Stimulated activated CD8-positive, alpha-beta memory T cell treated with anti-CD3 and anti-CD28 coated beads, Interleukin-12 subunit alpha, Interleukin-12 subunit beta, amount 100 ng/mL, for 24 hours (primary cell): Measurements from ENCODE around the gene MYO1D.
"Not testable (repeated sequence)": the region's sequence is repeated elsewhere in the genome, so short reads cannot be mapped to it uniquely, and the experiment has no call there.

ENCODE experiments used
- DNase-seq: peaks from one replicate; pipeline ENCODE4 v3.0.0-alpha.2; 2020; ENCODE audit errors: extremely low read depth

MYO1D gene

GRCh38 chr17:32774695-32775084 lies 102.2 kb downstream of the MYO1D start:
- DNase-seq, result no peak

DNA sequence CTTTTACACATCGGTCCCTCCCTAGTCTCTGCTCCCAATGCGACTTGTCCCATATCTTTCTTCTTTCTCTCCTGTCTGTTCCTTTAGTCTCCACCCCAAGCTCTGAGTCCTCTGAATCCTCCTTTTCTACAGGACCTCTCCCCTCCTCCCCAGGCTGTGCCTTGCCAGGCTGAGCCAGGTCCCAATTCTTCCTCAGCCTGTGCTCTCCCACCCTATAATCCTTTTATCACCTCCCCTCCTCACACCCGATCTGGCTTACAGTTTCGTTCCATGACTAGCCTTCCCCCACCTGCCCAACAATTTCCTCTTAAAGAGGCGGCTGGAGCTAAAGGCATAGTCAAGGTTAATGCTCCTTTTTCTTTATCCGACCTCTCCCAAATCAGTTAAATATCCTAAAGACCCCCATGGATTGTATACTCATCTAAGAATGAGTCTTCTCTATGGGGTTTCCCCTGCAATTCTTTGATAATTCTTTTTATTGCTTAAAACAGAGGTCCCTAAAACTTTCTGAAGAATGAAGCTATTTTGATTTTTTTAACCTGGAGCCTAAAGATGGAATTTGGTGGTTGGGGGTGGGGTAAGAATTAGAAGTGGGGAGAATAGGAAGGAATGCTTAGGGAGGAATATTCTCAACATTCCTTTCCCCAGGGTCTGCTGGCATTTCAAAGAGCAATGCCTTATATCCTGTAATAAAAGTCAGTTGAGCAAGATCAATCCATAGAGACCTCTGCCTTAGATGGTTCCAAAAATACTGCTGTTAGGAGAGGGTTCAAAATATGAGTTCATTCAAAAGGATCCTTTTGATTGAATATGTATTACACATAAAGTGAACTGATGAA lies 102.8 kb downstream of the MYO1D start:
- no peak for DNase-seq

DNA sequence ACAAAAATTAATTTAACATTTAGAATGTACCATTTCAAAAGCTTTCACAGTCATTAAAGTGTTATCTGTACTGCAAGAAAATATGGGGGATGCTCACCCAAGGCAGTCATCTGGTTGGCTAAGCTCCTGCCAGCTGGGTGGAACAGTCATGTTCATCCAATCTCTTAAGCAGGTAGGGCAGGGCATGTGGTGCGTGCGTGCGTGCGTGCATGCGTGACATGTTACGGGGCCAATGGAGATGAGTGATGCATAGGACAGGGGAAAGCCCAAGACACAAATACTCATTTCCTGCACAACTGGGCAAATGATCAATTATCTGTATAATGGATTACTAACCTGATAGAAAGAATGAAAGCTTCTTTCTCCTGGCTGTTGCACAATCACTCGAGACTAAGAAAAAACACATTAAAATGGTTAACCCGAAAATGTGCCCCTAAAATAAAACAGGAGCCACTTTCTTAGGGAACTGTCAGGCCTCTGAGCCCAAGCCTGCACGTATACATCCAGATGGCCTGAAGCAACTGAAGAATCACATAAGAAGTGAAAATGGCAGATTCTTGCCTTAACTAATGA lies 104.4 kb downstream of the MYO1D start:
- DNase-seq, result no peak

- DNase-seq, result no peak
These were observed 105.5 kb downstream of the MYO1D start for GRCh38 chr17:32771396-32771795.

GRCh38 chr17:32769846-32770245 lies 107.1 kb downstream of the MYO1D start:
- DNase-seq, result no peak

DNA sequence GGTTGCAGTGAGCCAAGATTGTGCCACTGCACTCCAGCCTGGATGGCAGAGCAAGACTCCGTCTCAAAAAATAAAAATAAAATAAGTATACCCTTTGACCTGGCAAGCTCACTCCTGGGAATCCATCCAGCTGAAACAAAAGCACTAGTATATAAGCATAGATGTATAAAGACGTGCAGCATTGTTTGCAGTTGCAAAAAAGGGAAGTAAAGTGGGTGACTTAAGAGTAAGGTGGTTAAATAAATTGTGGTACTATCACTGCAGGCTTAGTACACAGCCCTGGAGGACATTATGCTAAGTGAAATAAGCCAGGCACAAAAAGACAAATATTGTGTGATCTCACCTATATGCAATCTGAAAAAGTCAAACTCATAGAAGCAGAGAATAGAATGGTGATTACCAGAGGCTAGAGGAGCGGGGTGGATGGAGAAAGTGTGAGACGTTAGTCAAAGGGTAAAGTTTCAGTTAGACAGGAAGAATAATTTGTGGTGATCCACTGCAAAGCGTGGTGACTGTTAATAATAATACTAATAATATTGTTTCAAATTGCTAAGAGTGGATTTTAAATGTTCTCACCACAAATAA lies 113.0 kb downstream of the MYO1D start:
- no peak for DNase-seq

- no peak for DNase-seq
These were observed 117.4 kb downstream of the MYO1D start for GRCh38 chr17:32759476-32759875.

- DNase-seq, result no peak
These were observed 119.0 kb downstream of the MYO1D start for GRCh38 chr17:32757963-32758362.

DNA sequence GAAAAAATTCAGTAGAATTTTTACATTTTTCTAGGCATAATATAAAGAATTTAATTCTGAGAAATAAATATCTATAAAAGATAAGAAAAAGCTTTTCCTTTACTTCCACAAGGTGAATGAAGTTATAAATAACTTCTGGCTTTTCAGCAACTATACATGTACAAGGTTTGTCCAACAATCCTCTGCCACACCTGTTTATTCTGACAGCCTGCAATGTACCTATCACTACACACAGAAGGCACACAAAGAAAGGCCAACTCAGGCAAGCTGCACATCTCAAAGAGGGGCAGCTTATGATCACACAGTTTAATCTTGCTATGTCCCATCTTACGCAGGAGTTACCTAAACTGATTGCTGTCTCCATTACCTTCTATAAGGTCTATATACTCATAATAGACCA lies 120.2 kb downstream of the MYO1D start:
- no peak for DNase-seq

- no peak for DNase-seq
These were observed 121.7 kb downstream of the MYO1D start for GRCh38 chr17:32755045-32755805.

- DNase-seq, result no peak
These were observed 124.0 kb downstream of the MYO1D start for GRCh38 chr17:32752934-32753333.

DNA sequence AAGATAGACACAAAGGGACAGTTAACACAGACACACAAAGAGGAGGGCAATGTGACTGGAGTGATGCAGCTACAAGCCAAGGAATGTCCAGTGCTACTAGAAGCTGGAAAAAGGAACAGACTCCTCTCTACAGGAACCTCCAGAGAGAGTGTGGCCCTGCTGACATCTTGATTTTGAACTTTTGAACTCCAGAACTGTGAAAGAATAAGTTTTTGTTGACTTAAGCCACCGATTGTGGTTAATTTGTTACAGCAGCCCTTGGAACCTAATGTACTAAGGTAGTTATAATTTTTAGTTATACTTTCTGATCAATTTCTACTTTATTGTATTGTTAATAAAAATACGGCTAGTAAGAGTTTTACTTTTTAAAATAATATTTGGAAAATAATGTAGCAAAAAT lies 129.1 kb downstream of the MYO1D start:
- DNase-seq, result no peak

GRCh38 chr17:32746698-32747097 lies 130.2 kb downstream of the MYO1D start:
- DNase-seq, result no peak

DNA sequence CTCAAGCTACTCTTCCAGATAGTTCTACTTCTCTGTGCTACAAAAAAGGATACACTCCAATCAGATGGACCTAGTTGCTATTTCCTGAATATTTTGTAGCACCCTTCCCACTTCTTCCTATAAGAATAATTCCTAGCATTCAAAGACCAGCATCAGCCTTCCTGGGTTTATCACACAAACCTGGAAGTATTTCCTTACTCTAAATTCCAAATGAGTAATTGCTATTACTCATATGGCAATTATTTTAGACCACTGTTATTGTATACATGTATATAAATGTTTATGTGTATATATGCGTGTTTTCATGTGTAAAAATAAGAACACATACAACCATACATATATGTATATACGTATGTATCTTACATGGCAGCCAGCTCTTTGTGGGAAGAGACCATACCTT lies 130.6 kb downstream of the MYO1D start:
- no peak for DNase-seq

DNA sequence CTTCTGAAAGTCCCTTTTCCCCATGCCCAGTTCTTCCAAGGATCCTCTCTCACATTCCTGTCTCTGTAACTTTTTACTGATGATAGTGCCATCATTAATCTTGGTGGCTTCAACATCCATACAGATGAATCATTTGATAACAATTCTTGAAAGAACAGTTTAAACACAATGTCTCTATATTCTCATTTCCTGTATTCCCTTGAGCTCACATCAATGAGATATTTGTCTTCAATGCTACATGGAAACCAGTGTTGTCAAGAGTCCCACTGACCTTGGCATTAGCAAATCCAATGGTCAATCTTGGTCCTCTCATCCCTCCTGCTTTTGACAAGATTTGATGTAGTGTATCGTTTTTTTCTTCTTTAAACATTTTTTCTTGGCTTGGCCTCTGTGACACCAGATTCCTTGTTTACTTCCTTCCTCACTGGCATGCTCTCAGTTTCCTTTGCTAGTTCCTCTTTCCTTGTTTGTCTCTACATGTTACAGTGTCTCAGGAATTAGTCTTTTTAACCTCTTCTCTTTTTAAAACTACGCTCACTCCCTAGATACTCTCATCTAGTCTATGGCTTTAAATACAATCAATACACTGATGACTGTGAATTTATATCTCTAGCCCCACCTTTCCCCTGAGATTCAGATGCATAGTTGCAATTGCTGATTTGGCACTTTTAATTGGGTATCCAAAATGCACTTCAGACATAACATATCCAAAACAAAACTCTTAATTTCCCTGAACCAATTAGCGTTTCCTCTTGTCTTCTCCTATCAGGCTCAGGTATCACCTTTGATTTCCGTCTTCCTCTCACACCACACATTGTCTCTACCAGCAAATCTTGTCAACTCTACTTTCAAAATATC lies 134.0 kb downstream of the MYO1D start:
- no peak for DNase-seq

GRCh38 chr17:32741381-32741780 lies 135.5 kb downstream of the MYO1D start:
- DNase-seq, result no peak

GRCh38 chr17:32739722-32740121 lies 137.2 kb downstream of the MYO1D start:
- DNase-seq, result no peak

- DNase-seq, result not testable (repeated sequence)
These were observed 137.8 kb downstream of the MYO1D start for GRCh38 chr17:32739151-32739550.

GRCh38 chr17:32733401-32733800 lies 143.5 kb downstream of the MYO1D start:
- DNase-seq, result no peak

GRCh38 chr17:32732900-32733299 lies 144.0 kb downstream of the MYO1D start:
- no peak for DNase-seq

GRCh38 chr17:32732296-32732642 lies 144.7 kb downstream of the MYO1D start:
- no peak for DNase-seq
